Activated CD4-positive, CD25-positive, alpha-beta regulatory T cell treated with anti-CD3 and anti-CD28 coated beads, Interleukin-2, amount 50 U/mL, for 16 hours (primary cell): ENCODE data around the gene RAB4B.
A peak's percentile ranks its signal among the peaks of the same experiment; 100 is the strongest.
"Not testable (repeated sequence)": the region's sequence is repeated elsewhere in the genome, so short reads cannot be mapped to it uniquely, and the experiment has no call there.

ENCODE experiments used
- DNase-seq: peaks from one replicate; pipeline ENCODE4 v3.0.0-alpha.2; 2020; ENCODE audit warnings: low read depth, low spot score

The RAB4B gene

DNA sequence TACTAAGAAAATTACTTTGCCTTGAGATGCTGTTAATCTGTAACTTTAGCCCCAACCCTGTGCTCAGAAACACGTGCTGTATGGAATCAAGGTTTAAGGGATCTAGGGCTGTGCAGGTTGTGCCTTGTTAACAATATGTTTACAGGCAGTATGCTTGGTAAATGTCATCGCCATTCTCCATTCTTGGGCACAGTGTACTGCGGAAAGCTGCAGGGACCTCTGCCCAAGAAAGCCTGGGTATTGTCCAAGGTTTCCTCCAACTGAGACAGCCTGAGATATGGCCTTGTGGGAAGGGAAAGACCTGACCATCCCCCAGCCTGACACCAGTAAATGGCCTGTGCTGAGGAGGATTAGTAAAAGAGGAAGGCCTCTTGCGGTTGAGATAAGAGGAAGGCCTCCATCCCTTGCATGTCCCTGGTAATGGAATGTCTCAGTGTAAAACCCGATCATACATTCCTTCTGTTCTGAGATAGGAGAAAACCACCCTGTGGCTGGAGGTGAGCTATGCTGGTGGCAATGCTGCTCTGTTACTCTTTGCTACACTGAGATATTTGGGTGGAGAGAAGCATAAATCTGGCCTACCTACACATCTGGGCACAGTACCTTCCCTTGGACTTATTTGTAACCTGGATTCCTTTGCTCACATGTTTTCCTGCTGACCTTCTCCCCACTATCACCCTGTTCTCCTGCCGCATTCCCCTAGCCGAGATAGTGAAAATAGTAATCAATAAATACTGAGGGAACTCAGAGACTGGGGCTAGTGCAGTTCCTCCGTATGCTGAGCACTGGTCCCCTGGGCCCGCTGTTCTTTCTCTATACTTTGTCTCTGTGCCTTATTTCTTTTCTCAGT lies 44.9 kb downstream of the RAB4B start:
- DNase-seq: not testable (repeated sequence)

GRCh38 chr19:40824916-40825315 lies 46.9 kb downstream of the RAB4B start:
- not testable (repeated sequence) for DNase-seq

- DNase-seq: not testable (repeated sequence)
These were observed 47.5 kb downstream of the RAB4B start for GRCh38 chr19:40825460-40826095.

DNA sequence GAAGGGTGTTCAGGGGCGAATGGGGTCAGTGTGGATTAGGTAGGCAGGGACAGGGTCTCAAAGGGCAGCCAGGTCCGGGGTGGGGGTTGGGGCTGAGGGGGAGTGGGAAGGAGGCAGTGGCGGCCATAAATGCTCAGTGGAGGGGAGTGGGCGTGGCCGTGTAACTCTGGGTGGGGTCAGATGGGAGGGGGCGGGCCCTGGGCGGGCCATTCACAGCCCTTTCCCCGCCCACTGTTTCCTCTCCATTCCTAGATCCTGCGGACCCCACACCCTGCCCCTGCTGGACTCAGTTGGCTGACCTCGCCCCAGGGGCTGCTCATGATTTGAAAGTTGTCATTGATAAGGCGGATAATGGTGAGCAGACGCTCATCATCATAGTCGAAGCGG lies 48.3 kb downstream of the RAB4B start:
- DNase-seq: not testable (repeated sequence)

- DNase-seq: not testable (repeated sequence)
These were observed 48.8 kb downstream of the RAB4B start for GRCh38 chr19:40826699-40827385.

GRCh38 chr19:40827386-40828247 lies 49.6 kb downstream of the RAB4B start:
- DNase-seq: no peak

GRCh38 chr19:40829205-40829604 lies 51.2 kb downstream of the RAB4B start:
- no peak for DNase-seq

DNA sequence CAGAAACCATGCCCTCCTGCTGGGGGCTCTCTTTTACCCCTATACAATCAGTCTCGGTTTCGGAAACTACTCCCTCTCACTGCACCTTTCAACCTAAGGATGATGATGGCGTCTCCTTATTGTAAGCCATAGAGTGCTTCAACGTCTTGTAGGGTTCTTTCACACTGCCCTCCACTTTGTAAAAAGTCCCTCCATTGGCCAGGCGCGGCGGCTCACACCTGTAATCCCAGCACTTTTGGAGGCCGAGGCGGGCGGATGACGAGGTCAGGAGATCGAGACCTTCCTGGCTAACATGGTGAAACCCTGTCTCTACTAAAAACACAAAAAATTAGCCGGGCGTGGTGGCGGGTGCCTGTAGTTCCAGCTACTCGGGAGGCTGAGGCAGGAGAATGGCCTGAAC lies 52.7 kb downstream of the RAB4B start:
- DNase-seq: not testable (repeated sequence)

DNA sequence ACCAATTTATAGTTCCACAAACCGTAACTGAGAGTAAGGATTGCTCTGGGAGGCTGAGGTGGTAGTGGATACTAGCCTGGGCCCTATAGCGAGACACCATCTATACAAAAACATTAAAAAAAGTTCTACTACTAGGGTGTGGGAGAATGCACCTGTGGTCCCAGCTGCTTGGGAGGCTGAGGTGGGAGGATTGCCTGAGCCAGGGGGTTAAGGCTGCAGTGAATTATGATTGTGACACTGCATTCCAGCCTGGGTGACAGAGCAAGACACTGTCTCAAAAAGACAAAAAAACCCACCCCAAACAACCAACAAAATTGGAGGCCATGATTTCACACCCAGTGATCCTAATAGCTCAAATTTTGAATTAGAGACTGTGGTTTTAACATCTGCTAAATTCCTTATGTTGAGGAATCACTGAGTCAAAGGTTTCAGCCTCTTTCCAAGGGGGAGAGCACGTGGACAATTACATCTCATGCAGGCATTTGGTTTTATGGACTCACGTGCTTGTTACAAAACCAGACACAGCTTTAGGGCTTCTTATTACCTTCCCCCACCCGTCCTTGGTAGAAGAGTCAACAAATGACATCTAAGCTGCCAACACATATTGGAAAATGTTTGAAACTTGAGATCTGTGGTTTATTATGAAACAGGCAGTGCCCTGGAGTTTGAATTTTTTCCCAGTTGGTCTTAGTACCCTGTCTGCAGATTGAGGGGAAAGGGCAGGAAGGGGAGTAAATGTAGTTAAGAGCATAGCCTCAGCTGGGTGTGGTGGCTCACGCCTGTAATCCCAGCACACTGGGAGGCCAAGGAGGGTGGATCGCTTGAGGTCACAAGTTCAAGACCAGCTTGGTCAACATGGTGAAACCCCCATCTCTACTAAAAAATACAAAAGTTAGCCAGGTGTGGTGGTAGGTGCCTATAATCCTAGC lies 53.7 kb downstream of the RAB4B start:
- DNase-seq: no peak

GRCh38 chr19:40832431-40832790 lies 54.4 kb downstream of the RAB4B start:
- not testable (repeated sequence) for DNase-seq

GRCh38 chr19:40833728-40834533 lies 55.9 kb downstream of the RAB4B start:
- not testable (repeated sequence) for DNase-seq

DNA sequence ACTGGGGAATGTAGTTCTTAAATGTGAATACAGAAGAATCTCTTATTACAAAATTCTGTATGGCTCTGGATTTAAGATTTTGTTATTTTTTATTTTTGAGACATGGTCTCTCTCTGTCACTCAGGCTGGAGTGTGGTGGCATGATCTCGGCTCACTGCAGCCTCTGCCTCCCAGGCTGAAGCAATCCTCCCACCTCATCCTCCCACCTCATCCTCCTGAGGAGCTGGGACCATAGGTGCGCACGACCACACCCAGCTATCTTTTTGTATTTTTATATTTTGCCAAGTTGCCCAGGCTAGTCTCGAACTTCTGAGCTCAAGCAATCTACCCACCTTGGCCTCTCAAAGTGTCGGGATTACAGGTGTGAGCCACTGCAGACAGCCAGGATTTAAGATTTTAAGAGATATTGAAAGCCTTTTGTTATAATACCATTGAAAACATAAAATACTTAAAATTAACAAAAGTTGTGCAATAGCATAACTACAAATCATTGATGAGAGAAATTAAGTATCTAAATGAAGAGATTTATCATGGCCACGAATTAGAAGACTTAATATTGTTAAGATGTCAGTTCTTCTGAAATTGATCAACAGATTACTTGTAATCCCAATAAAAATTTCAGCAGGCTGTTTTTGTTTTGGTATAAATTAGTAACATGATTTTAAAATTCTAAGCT lies 58.8 kb downstream of the RAB4B start:
- no peak for DNase-seq

- DNase-seq: not testable (repeated sequence)
These were observed 60.4 kb downstream of the RAB4B start for GRCh38 chr19:40838477-40838876.

- DNase-seq: not testable (repeated sequence)
These were observed 64.0 kb downstream of the RAB4B start for GRCh38 chr19:40842012-40842411.

DNA sequence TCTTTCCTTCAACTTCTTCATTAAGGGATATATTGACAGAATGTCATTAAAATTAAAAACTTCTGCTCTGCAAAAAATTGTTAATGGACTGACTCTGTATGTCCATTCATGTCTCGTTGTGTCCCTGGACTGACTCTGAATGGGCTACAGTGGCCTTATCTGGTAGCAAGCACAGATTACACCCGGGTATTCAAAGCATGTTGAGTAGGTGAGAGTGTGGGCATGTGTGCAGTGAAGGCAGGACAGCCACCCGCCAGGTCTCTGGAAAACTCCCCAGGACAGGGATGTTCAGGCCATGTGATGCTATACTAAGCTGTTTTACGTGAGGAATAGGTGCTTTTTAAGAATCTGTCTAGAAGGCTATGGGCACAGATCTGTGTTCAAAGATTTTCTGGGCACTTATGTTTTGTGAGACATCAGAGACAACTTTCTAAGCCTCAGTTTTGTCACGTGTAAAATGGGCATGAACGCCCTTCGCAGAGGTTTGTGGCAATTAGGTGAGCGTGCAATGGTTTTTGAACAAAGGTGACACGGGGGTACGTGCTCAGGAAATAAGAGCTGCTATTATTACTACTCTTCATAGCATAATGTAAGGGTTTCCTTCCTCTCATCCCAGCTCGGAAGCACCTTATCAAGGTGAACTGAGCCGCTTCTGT lies 65.1 kb downstream of the RAB4B start:
- not testable (repeated sequence) for DNase-seq

DNA sequence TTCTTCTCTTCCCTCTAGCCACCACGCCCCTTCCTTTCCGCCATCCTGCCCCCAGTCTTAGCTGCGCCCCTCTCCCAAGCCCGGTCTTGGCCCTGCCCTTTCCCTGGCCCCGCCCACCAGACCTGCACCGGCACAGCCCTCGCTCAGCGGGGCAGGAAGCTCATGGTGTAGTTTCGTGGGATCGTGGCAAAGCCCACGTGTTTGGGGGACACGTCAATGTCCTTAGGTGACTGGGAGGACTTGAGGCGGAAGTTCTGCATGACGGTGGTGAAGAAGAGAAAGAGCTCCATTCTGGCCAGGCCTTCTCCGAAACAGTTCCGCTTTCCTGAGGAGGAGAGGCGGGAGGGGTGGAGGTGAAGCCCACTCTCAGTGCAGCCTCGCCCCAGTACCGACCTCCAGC lies 65.6 kb downstream of the RAB4B start:
- DNase-seq: peak; percentile 42
